GM19455 (cell line): Measurements from ENCODE around the gene PRR20E.
"Not testable (repeated sequence)": the region's sequence is repeated elsewhere in the genome, so short reads cannot be mapped to it uniquely, and the experiment has no call there.

Experiments
- ATAC-seq: cut with Tn5 transposase; IDR thresholded peaks from one replicate; pipeline ENCODE4 v1.9.1; 2021; ENCODE audit not compliant: unreplicated experiment

PRR20E gene

DNA sequence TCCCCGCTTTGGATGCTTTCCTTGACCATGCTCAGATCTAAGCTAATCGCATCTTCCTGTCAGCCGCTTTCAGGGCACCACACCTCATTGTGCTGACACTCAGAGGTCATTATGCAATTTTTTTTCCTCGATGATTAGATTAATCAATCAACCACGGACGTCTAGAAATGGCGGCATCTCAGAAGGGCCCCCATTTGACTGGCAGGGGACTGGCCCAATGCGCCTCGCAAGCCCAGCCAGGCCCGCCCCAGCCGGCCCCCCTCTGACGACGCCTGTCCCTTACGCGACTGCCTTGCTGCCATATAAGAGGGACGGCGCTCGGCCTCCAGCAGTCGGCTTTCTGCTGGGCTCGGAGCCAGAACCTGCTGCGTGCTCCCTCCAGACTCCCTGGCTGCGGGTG lies at the start of gene PRR20E:
Gene PRR20E, plus strand, starts transcription at position 301 of the 400 bp plus-strand sequence. CDS start 387 bp downstream, outside the sequence.
- ATAC-seq: not testable (repeated sequence)

DNA sequence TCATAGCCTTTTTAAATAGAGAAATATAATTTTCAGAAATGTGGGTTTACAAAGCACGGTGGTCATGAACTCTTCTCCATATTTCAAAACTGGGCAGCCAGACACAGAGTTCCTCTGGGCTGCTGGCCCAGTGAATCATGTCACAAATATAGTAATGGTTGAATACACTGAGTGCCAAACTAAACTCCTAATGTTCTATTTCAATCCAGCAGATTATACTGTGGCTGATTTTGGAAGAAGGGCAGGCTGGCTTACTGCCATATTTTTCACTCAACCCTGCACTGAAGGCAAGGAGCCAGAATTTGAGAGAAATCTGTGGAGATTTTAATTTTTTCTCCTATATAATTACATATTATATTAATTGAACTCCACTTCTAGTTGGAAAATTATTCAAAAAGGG lies 43.3 kb upstream of the PRR20E start:
- ATAC-seq: no peak

DNA sequence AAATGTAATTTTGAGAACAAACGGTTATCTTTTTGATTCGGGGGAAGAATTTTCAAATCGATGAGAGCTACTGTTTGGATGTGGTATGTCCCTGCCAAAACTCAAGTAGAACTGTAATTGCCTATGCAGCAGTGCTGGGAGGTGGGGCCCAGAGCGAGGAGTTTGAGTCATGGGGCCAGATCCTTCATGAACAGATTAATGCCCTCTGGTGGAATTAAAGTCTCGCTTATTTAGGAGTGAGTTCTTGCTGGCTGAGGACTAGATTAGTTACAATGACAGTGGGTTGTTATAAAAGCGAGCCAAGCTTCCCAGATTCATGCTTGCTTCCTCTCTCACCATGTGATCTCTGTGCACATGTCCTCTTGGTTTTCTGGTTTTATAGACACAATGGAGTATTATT lies 38.1 kb upstream of the PRR20E start:
- no peak for ATAC-seq

DNA sequence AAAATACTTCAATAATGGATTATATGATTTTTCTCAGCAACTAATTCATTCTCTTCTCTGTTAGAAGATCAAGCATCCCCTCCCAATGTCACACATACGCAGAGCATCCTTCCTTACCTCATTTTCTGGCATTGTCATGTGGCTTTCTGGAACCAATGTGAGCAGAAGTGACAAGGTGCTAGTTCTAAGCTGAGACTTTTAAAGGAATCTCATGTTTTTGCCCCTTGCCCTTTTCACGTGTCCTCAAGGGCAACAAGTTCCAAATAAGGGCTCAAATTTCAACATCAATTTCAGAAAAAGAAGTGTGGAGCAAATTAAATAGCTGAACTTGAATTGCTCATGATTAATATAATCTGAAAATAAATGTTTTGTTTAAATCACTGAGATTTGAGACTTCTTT lies 30.9 kb upstream of the PRR20E start:
- no peak for ATAC-seq

DNA sequence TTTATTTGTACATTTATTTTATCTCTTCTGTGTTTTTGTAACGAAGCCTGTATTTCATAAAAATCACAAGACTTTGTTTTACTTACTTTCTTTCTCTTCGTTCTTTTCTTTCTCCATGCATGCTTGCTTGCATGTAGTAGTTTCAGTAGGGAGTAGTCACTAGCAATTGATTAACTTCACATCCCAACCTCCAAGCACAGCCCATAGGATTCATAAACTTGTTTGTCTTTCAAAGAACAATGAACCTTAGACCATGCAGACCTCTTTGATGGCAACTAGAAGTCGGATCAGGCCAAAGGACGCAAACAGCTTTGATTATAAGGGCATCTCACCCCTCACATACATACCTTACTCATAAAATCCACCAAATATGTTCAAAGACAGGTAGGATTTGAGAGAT lies 29.4 kb upstream of the PRR20E start:
- no peak for ATAC-seq

DNA sequence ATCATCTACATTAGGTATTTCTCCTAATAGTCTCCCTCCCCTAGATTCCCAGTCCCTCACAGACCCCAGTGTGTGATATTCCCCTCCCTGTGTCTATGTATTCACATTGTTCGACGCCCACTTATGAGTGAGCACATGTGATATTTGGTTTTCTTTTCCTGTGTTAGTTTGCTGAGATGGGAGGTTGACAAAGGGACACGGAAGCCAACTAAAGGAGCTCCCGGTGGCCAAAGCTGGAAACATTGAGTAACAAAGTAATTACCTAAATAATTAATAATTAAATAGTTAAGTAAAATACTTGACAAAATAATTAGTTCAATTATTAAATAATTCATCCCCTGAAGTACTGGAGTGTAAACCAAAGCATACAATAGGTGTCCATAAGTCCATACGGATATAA lies 28.0 kb upstream of the PRR20E start:
- ATAC-seq: no peak

DNA sequence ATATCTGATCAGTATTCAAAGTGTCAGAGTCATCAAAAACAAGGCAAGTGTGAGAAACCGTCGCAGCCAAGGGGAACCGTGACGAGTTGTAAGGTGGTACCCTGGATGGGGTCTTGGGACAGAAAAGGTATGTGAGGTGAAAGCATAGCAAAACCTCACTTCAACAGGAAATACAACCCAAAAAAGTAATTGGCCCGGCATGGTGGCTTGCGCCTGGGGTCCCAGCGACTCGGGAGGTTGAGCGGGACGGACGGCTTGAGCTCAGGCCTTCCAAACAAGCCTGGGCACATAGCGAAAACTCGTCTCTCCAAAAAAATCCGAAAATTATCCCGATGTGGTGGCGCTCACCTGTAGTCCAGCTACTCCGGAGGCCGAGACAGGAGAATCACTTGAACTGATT lies 27.2 kb upstream of the PRR20E start:
- not testable (repeated sequence) for ATAC-seq

DNA sequence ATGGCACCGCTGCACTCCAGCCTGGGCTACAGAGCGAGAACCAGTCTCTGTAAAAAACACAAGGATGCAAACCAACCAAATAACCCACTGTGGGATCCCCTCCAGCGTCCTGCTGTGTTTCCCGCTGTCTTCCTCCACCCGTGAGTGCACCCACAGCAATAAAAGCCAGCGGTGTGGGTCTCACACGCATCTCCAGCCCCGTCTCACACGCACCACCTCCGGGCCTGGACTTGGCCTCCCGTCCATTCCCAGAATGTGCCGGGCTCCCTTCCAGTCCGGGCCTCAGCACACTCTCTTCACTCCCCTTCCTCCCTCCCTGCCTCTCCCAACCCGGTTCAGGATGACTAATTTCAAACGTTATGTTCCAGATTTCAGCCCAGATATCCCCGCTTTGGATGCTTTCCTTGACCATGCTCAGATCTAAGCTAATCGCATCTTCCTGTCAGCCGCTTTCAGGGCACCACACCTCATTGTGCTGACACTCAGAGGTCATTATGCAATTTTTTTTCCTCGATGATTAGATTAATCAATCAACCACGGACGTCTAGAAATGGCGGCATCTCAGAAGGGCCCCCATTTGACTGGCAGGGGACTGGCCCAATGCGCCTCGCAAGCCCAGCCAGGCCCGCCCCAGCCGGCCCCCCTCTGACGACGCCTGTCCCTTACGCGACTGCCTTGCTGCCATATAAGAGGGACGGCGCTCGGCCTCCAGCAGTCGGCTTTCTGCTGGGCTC lies 26.6 kb upstream of the PRR20E start, which contains the start of gene PRR20A:
Gene PRR20A, plus strand, starts transcription at position 684 of the 734 bp plus-strand sequence. CDS start 387 bp downstream, outside the sequence.
- not testable (repeated sequence) for ATAC-seq

DNA sequence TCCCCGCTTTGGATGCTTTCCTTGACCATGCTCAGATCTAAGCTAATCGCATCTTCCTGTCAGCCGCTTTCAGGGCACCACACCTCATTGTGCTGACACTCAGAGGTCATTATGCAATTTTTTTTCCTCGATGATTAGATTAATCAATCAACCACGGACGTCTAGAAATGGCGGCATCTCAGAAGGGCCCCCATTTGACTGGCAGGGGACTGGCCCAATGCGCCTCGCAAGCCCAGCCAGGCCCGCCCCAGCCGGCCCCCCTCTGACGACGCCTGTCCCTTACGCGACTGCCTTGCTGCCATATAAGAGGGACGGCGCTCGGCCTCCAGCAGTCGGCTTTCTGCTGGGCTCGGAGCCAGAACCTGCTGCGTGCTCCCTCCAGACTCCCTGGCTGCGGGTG lies 19.8 kb upstream of the PRR20E start, which contains the start of gene PRR20B:
Gene PRR20B, plus strand, starts transcription at position 301 of the 400 bp plus-strand sequence. CDS start 387 bp downstream, outside the sequence.
- not testable (repeated sequence) for ATAC-seq

DNA sequence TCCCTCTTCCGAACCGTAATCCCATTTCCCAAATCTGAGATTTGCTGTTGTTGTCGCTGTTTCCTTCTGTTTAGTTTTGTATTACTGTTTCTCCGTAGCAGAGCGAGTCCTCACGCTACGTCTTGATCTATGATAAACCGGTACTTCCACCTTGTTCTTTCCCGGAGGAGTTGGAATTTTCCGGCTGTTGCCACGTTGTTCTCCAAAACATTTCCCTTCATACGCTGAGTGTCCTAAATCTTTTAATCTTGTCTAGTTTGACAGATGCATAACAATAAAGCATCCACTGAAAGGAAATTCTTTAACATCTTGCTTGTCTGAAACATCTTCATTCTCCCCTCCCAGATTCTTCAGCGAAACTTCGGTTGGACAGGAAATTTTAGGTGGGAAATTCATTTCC lies 18.9 kb upstream of the PRR20E start:
- not testable (repeated sequence) for ATAC-seq

DNA sequence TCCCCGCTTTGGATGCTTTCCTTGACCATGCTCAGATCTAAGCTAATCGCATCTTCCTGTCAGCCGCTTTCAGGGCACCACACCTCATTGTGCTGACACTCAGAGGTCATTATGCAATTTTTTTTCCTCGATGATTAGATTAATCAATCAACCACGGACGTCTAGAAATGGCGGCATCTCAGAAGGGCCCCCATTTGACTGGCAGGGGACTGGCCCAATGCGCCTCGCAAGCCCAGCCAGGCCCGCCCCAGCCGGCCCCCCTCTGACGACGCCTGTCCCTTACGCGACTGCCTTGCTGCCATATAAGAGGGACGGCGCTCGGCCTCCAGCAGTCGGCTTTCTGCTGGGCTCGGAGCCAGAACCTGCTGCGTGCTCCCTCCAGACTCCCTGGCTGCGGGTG lies 13.2 kb upstream of the PRR20E start, which contains the start of gene PRR20C:
Gene PRR20C, plus strand, starts transcription at position 301 of the 400 bp plus-strand sequence. CDS start 387 bp downstream, outside the sequence.
- ATAC-seq: not testable (repeated sequence)

DNA sequence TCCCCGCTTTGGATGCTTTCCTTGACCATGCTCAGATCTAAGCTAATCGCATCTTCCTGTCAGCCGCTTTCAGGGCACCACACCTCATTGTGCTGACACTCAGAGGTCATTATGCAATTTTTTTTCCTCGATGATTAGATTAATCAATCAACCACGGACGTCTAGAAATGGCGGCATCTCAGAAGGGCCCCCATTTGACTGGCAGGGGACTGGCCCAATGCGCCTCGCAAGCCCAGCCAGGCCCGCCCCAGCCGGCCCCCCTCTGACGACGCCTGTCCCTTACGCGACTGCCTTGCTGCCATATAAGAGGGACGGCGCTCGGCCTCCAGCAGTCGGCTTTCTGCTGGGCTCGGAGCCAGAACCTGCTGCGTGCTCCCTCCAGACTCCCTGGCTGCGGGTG lies 6.7 kb upstream of the PRR20E start, which contains the start of gene PRR20D:
Gene PRR20D, plus strand, starts transcription at position 301 of the 400 bp plus-strand sequence. CDS start 387 bp downstream, outside the sequence.
- ATAC-seq: not testable (repeated sequence)

DNA sequence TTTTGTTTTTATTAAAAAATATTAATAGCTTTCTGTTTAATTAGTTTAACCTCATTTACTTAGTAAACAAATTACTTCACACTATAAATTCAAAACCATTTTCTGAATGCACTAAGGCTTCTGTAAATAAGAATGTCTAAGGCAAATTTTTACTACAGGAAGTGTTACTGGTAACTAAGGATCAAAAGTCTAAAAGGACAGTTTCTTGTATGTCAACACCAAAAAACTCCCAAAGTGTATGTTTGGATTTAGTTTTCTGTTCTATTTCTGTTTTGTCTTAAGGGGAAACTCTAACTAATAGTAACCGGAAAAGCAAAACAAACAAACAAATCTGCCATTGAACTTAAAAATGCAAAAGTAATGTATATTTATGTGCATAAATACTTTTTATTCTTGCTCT lies 24.7 kb downstream of the PRR20E start:
- no peak for ATAC-seq

DNA sequence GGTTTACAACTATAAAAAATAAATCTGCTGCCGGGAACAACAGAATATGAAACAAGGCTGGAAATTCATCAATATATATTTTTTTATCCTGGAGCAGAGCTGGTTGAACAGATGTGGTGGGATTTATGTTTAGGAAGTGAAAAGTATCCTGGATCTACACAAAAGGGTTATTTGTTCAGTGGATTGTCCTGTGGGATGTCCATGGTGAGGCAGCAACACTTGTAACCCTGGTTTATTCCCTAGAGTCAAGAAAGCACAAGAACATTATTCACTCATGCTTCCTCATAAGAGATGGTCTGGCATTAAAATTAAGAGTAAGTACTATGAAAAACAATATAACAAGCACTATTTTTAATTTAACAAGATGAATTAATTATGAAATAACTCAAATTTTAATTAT lies 46.0 kb downstream of the PRR20E start:
- ATAC-seq: no peak
